ENCODE measurements around the gene SLF2.

The SLF2 gene

GRCh38 chr10:100907175-100907574 lies 5.6 kb upstream of the SLF2 start:
- Mint-ChIP-seq H3K36me3 (no peaks in the 10 kb centered on the region), H3K27me3 (peaks cover 12% of the 10 kb centered on the region), H3K9me3 (no peaks in the 10 kb centered on the region), H3K27ac (no peak overlapping the region), H3K4me3 (no peak overlapping the region), H3K4me1 (peaks cover 9% of the 10 kb centered on the region)
- no peak for ATAC-seq

- H3K27me3 Mint-ChIP-seq: peaks cover 9% of the 10 kb centered on the region
- no peaks in the 10 kb centered on the region for H3K36me3 Mint-ChIP-seq
- H3K4me1 Mint-ChIP-seq: peaks cover 9% of the 10 kb centered on the region
- no peak overlapping the region for H3K27ac Mint-ChIP-seq
- ATAC-seq: no peak
- H3K4me3 Mint-ChIP-seq: no peak overlapping the region
- H3K9me3 Mint-ChIP-seq: no peaks in the 10 kb centered on the region
These were observed 4.9 kb upstream of the SLF2 start for GRCh38 chr10:100907773-100908363.

- no peaks in the 10 kb centered on the region for H3K9me3 Mint-ChIP-seq
These were observed 4.4 kb upstream of the SLF2 start for GRCh38 chr10:100908378-100908777.

GRCh38 chr10:100909501-100910263 lies 3.1 kb upstream of the SLF2 start:
- Mint-ChIP-seq H3K4me3 (no peak overlapping the region), H3K4me1 (peaks cover 14% of the 10 kb centered on the region), H3K27ac (peak overlapping the region; percentile 15), H3K36me3 (peaks cover 3% of the 10 kb centered on the region), H3K9me3 (no peaks in the 10 kb centered on the region), H3K27me3 (no peaks in the 10 kb centered on the region)
- no peak for ATAC-seq

More at GRCh38 chr10:100908378-100908777, 4.4 kb upstream of the SLF2 start:
- no peak overlapping the region for H3K27ac Mint-ChIP-seq
- no peaks in the 10 kb centered on the region for H3K36me3 Mint-ChIP-seq
- peaks cover 4% of the 10 kb centered on the region for H3K27me3 Mint-ChIP-seq
- no peak overlapping the region for H3K4me3 Mint-ChIP-seq
- no peak for ATAC-seq
- H3K4me1 Mint-ChIP-seq: peaks cover 9% of the 10 kb centered on the region

- Mint-ChIP-seq H3K4me1 (peaks cover 24% of the 10 kb centered on the region), H3K36me3 (peaks cover 18% of the 10 kb centered on the region)
- no peak for ATAC-seq
These were observed 1.3 kb upstream of the SLF2 start for GRCh38 chr10:100911472-100911871.

GRCh38 chr10:100912013-100912604 lies 654 bp upstream of the SLF2 start:
- H3K9me3 Mint-ChIP-seq: no peaks in the 10 kb centered on the region
- ATAC-seq: no peak
- peaks cover 25% of the 10 kb centered on the region for H3K36me3 Mint-ChIP-seq

More at GRCh38 chr10:100911472-100911871, 1.3 kb upstream of the SLF2 start:
- Mint-ChIP-seq H3K27ac (no peak overlapping the region), H3K4me3 (no peak overlapping the region), H3K27me3 (no peaks in the 10 kb centered on the region), H3K9me3 (no peaks in the 10 kb centered on the region)

GRCh38 chr10:100913470-100913865 lies 705 bp downstream of the SLF2 start:
- ATAC-seq: no peak
- Mint-ChIP-seq H3K4me3 (peak overlapping the region; percentile 98), H3K36me3 (peaks cover 25% of the 10 kb centered on the region)

More at GRCh38 chr10:100912013-100912604, 654 bp upstream of the SLF2 start:
- Mint-ChIP-seq H3K4me3 (peak overlapping the region; percentile 98), H3K27me3 (no peaks in the 10 kb centered on the region), H3K27ac (peak overlapping the region; percentile 95), H3K4me1 (peaks cover 24% of the 10 kb centered on the region)

GRCh38 chr10:100917071-100917470 lies 4.3 kb downstream of the SLF2 start:
- H3K4me3 Mint-ChIP-seq: no peak overlapping the region
- no peak overlapping the region for H3K27ac Mint-ChIP-seq
- no peaks in the 10 kb centered on the region for H3K27me3 Mint-ChIP-seq
- ATAC-seq: no peak
- peaks cover 32% of the 10 kb centered on the region for H3K36me3 Mint-ChIP-seq
- peaks cover 15% of the 10 kb centered on the region for H3K4me1 Mint-ChIP-seq
- H3K9me3 Mint-ChIP-seq: no peaks in the 10 kb centered on the region

More at GRCh38 chr10:100913470-100913865, 705 bp downstream of the SLF2 start:
- Mint-ChIP-seq H3K27me3 (no peaks in the 10 kb centered on the region), H3K4me1 (peaks cover 24% of the 10 kb centered on the region), H3K27ac (peak overlapping the region; percentile 95), H3K9me3 (no peaks in the 10 kb centered on the region)

GRCh38 chr10:100923580-100923979 lies 10.8 kb downstream of the SLF2 start:
- Mint-ChIP-seq H3K4me3 (no peak overlapping the region), H3K9me3 (no peaks in the 10 kb centered on the region), H3K36me3 (peaks cover 51% of the 10 kb centered on the region), H3K4me1 (peaks cover 6% of the 10 kb centered on the region), H3K27me3 (no peaks in the 10 kb centered on the region), H3K27ac (no peak overlapping the region)
- ATAC-seq: no peak

- no peak for ATAC-seq
- Mint-ChIP-seq H3K4me3 (no peak overlapping the region), H3K27ac (no peak overlapping the region), H3K27me3 (no peaks in the 10 kb centered on the region), H3K4me1 (peaks cover 6% of the 10 kb centered on the region), H3K9me3 (no peaks in the 10 kb centered on the region), H3K36me3 (peaks cover 64% of the 10 kb centered on the region)
These were observed 14.5 kb downstream of the SLF2 start for GRCh38 chr10:100927266-100927665.

GRCh38 chr10:100928039-100928438 lies 15.3 kb downstream of the SLF2 start:
- Mint-ChIP-seq H3K27ac (no peak overlapping the region), H3K27me3 (no peaks in the 10 kb centered on the region), H3K9me3 (no peaks in the 10 kb centered on the region), H3K36me3 (peaks cover 69% of the 10 kb centered on the region), H3K4me1 (peaks cover 6% of the 10 kb centered on the region), H3K4me3 (no peak overlapping the region)
- no peak for ATAC-seq

GRCh38 chr10:100930368-100930767 lies 17.6 kb downstream of the SLF2 start:
- no peaks in the 10 kb centered on the region for H3K9me3 Mint-ChIP-seq
- no peak overlapping the region for H3K27ac Mint-ChIP-seq

GRCh38 chr10:100934084-100934659 lies 21.4 kb downstream of the SLF2 start:
- peaks cover 38% of the 10 kb centered on the region for H3K36me3 Mint-ChIP-seq
- ATAC-seq: no peak
- H3K4me1 Mint-ChIP-seq: no peaks in the 10 kb centered on the region
- no peaks in the 10 kb centered on the region for H3K9me3 Mint-ChIP-seq
- H3K27ac Mint-ChIP-seq: no peak overlapping the region
- H3K4me3 Mint-ChIP-seq: no peak overlapping the region
- H3K27me3 Mint-ChIP-seq: no peaks in the 10 kb centered on the region

More at GRCh38 chr10:100930368-100930767, 17.6 kb downstream of the SLF2 start:
- Mint-ChIP-seq H3K27me3 (no peaks in the 10 kb centered on the region), H3K4me3 (no peak overlapping the region), H3K4me1 (no peaks in the 10 kb centered on the region), H3K36me3 (peaks cover 60% of the 10 kb centered on the region)
- ATAC-seq: no peak

GRCh38 chr10:100939763-100940344 lies 27.1 kb downstream of the SLF2 start:
- Mint-ChIP-seq H3K4me1 (no peaks in the 10 kb centered on the region), H3K27me3 (no peaks in the 10 kb centered on the region), H3K36me3 (peaks cover 44% of the 10 kb centered on the region), H3K27ac (no peak overlapping the region), H3K9me3 (no peaks in the 10 kb centered on the region), H3K4me3 (no peak overlapping the region)
- no peak for ATAC-seq

- H3K27me3 Mint-ChIP-seq: no peaks in the 10 kb centered on the region
- no peak for ATAC-seq
- peaks cover 49% of the 10 kb centered on the region for H3K36me3 Mint-ChIP-seq
- no peaks in the 10 kb centered on the region for H3K9me3 Mint-ChIP-seq
- H3K27ac Mint-ChIP-seq: no peak overlapping the region
- H3K4me3 Mint-ChIP-seq: no peak overlapping the region
- H3K4me1 Mint-ChIP-seq: no peaks in the 10 kb centered on the region
These were observed 29.5 kb downstream of the SLF2 start for GRCh38 chr10:100942229-100942628.
